DMS 273 (cell line): ENCODE measurements around the gene SCLT1.

ENCODE experiments used
- DNase-seq: peaks from one replicate; lab custom pipeline; 2025; ENCODE audit not compliant: unreplicated experiment; lab: John Stamatoyannopoulos, UW

SCLT1 gene

DNA sequence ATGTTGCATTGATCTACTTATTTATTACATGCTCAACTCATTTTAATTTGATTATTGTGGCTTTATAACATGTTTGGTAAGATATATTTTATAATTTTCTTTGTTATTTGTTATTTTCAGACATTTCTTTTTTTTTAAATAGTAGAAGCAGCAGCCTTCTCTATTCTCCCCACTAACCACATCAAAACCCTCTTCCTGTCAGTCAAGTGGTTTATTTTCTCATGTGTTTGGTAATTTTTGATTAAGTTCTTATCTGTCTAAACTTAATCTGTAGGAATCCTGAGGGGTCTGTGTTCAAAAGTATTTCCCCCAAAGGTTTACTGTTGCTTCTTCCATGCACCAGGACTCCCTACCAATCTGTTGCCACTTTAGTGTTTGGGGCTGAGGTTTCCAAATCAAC lies 131.9 kb downstream of the SCLT1 start:
- DNase-seq = no peak

DNA sequence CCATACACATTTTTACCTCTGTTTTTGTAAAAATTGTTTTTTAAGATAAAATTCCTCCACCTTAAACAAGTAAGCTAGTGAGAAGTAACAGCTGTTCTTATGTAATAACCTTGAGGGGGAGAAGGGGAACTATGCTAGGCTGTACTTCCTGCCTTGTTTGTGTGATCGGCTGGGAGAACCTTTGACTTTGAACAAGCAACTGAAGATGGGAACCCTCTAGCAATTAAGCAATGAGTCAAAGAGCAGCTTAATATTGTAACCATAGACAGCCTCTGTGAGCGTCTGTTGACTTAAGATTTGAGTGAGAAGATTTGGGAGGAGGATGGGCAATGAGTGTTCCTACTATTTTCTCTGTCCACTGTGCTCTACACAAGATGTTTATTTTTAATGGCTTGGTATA lies 135.1 kb downstream of the SCLT1 start:
- no peak for DNase-seq

DNA sequence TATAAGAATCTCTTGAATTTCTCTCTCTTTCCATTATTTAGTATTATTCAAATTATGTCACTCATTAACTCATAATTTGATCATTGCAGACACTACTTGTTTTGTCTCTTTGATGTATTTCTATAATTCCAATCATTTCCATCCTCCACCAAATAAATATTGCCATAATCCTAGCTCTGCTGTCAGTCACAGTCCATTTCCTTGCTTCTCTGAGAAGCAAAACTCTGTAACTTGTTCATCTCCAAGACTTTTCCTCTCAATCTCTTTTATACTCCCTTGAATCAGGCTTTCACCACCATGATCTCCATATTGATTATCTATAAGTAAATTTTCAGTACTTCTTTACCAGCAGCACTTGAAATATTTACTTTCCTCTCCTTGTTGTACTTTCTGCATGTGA lies 135.9 kb downstream of the SCLT1 start:
- no peak for DNase-seq

DNA sequence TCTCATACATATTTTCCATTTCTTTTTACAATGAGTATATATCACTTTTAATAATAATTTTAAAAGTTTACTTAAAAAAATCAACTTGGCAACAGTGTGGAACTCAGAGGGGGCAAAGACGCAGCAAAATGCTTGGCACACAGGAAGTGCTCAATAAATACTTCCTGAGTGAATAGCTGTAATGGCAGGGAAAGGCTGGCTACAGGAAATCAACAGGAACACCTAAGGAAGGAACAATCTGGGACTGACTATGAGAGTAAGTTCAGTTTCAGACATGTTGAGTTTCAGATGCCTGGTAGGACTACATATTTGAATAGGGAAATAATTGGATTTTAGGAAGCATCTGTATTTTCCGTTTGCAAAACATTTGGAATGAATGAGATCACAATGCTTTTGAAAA lies 137.6 kb downstream of the SCLT1 start:
- no peak for DNase-seq

DNA sequence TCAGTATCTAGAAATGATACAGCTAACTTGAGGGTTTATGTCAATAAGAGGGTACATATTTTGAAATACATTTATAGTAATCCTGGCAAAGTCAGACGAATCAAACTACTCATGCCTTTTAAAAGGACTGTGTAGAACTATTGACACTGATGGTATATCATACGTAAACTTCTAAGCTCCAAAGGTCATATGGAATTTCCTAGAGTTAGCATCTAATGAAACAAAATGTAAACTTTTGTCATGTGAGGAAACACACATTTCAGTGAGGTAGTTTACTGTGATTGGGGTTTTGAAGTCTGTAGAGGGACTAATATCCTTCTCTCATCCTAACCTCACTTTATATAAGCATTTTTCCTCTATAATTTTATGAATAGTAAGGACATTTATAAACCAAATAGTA lies 138.4 kb downstream of the SCLT1 start:
- DNase-seq = no peak

DNA sequence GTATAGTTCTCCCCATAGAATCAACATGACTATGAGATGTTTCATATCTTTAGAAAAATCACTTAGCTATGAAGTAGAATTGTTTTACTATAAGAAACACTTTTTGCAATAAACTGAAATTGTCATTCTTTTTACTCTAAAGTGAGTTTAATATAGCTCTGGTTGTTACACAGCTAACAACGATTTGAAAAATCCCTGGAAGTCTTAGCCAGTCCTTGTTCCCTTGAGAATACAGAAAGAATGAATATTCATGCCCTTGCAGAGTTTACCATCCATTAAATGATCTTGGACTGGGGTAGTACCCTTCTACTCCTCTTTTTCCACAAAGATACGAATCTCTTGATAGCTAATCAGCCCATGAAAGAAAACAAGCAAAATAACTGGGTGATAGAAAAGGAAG lies 142.0 kb downstream of the SCLT1 start:
- peak; percentile 0 for DNase-seq

DNA sequence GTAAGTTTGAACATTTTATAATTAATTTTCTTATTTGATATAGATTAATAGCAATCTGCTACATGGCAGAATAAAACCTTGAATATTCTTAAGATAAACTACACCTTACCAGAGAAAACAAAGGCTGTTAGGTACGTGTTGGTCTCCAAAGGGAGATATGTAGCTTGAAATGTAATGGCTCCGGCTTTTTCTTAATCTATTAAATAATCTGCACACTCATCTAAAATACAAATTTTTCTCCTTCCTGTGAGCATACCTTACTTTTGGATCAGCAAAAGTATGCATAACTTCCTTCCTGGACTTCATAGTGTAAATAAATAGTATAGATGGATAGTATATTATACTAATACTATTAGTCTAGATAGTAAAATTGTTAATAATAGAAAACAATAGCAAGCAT lies 142.5 kb downstream of the SCLT1 start:
- no peak for DNase-seq

DNA sequence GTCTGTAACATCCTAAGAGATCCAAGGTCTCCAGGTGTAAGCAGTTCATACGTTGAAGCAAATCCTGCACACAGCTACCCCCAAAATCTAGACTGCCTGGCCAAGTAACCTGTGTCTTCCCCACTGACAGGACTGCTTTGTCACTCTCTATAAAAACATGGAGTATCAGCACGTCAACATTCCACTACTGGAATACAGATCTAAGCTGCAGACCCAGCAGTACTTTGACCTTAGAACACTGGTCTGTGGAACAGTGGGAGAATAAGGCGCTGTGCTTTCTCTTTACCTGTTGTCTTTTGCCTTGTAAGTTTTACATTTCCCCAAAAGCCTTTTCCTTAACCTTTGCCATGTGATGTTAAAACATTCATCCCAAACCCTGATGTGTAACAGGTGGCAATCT lies 146.4 kb downstream of the SCLT1 start:
- no peak for DNase-seq

DNA sequence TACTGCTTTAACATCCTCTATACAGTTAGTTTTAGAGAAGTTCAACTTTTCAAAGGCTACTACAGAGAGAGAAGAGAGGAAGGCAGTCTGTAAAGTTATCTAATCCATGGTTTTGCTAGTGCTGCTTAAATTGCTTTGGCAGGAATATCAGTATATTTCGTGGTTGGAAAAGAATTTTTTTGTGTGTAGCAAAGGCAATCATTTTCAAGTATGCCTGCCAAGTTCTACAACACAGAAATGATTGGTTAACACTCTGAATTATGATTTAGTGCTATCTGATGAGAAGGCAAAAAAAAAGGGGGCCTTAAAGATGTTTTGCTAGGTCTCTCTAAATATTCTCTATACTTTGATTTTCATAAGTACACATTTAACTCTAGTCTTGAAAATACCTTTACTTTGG lies 150.7 kb downstream of the SCLT1 start:
- no peak for DNase-seq

DNA sequence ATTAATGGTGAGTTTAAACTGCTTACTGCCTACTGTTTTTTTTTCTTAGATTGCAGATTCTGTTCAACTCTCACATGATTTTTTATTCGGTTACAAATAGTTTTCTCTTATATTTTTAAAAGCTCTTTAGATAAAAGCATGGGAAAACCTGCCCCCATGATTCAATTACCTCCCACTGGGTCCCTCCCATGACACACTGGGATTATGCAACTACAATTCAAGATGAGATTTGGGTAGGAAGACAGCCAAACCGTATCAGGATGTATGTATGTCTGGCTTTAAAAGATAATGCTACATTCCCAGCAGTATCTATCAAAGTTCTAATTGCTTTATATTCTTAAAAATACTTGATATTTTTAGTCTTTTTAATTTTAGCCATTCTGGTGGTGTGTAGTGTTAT lies 152.4 kb downstream of the SCLT1 start:
- no peak for DNase-seq

DNA sequence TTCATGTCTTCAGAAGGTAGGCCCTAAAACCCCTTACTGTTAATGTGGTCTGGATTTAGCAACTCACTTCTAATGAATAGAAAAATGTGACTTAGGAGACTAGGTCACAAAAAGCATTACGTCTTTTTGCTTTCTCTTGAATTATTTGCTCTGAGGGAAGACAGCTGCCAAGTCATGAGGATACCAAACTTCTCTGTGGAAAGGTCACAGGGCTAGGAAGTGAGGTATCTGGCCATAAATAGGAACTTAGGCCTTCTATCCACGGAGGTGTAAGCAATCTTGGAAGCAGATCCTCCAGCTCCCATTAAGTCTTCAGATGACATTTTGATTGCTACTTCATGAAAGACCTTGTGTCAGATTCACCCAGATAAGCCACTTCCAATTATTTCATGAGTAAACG lies 163.3 kb downstream of the SCLT1 start:
- no peak for DNase-seq

DNA sequence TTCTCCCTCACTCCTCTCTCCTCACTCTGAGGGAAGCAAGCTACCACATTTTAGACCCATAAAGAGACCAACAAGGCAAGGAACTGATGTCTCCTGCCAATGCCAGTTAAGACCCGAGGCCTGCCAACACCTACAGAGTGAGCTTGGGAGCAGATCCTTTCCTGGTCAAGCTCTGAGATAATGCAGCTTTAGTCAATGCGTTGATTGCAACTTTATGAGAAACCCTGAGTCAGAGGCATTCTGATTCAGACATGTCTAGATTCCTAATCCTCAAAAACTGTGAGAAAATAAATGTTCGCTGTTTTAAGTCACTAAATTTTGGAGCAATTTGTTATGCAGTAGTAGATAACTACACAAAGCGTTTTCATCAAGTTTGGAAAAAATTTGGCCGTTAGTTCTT lies 168.4 kb downstream of the SCLT1 start:
- no peak for DNase-seq

DNA sequence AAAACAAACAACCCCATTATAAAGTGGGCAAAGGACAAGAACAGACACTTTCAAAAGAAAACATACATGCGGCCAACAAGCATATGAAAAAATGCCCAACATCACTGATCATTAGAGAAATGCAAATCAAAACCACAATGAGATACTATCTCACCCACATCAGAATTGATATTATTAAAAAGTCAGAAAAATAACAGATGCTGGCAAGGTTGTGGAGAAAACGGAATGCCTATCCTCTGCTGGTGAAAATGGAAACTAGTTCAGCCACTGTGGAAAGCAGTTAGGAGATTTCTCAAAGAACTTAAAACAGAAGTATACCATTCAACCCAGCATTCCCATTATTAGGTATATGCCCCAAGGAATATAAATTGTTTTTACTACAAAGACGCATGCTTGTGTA lies 171.4 kb downstream of the SCLT1 start:
- DNase-seq = no peak

DNA sequence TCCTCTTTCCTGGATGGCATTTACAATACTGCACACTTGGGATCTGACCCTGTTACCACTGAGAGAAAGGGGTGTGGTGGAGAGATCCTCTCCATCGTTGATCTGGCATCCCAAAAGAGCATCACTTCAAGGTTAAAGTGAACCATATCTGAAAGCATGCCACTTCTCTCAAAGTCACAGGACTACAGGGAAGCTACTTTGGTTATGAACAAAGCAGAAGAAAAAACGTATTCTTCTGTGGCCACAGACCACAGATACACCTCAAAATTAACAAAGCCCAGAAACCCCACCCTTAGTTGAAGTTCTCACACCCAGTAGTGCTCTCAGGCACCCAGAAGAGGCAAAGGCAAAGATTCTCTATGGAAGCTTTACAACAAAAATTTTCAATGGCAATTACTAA lies 175.6 kb downstream of the SCLT1 start:
- DNase-seq = no peak

DNA sequence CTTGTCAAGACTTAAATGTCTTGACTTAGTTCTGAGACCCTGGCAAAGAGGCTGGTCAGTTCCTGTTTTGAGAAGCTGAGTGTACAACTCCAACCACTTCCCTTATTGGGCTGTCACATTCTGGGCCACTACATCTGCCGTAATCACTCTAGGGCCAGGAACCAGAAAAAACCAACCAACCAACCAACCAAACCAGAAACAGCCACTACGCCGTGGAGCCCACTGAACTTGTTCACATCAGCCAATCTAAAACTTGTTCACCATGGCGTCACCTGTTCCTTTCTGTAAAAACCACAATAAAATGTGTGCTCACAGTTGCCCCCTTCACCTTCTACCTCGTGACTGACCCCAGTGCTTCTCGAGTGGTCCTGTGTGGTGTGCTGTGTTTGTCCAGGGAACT lies 176.5 kb downstream of the SCLT1 start:
- no peak for DNase-seq

DNA sequence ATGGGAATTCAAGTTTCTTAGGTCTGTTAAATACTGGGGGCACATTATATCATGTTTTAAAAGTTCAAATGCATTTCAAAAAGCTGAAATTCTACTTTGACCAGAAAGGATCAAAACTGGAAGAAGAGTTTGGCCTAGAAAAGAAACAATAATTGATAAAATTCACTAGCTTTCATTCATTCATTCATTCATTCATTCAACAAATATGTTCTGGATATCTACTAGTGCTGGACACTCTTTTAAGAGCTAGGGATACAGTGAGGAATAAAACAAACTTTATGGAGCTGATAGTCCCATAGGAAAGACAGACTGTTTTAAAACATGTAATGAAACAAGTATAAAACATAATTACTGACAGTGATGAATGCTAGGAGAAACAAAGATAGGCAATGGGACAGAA lies 177.8 kb downstream of the SCLT1 start:
- no peak for DNase-seq

DNA sequence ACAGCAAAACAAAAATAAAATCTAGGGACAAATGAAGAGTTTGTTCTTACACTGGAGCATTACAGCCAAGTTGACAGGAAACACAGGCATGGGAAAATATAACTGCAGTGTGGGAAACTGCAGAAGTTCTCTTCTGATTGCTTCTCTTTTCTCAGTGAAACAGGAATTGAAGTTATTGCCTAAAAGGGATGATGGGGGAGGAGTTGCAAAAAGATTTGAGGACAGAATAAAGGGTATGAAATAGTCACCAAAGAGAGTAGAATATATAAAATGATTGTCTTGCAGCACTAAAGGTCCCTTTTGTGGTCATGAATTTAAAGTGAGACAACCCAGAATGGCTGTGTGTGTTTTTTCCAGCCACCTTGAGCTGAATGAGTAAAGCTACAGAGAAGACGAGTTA lies 180.1 kb downstream of the SCLT1 start:
- no peak for DNase-seq

DNA sequence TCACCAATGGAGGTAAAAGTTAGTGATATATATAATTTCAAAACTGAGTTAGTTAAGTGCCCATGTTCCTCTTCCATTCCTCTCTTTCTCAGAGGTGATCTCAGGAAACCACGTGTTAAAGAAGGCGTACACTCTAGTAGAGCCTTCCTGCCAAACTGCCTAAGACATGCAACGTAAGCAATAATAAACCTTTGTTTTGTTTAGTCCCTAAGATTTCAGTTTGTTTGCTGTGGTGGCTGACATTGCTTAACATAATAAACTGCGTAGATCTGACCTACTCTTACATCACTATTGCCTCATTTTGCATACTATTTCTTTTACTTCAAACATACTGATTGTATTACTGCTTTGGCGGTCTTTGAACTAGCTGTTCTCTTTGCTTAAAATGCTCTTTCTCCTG lies 184.6 kb downstream of the SCLT1 start:
- no peak for DNase-seq

DNA sequence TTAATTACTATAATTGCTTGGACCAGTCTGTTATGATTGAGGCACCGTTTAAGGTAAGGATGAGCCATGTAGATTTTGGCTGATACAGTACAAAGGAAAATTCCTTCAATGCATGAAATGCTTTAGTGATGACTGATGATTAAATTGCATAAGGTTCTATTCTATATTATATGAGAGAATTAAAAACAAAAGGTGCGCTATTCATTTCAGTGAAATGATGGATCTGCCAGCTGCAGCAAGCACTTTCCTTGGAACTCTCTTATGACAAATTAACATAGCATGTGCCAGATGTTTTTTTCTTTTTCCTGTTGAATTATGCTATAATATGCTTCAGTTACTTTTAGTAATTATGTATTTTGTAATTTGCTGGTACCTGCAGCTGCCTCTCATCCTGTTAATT lies 185.4 kb downstream of the SCLT1 start:
- no peak for DNase-seq

DNA sequence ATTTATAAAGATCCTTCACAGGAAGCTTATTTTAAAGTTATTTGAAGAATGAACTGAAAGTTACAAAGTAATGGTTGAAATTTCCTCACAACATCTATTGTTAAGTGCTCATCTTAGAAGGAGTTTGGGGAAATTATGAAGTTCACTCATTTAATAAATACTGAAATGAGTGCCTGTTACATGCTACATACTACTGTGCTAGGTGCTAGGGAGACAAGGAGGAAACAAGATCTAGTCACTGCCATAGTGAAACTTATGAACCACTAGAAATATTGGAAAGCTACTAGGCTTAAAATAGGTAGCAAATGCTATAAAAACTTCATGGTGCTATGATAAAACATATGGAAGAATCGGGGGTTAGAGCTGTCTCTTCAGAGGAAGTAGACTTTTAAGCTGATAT lies 186.8 kb downstream of the SCLT1 start:
- DNase-seq = no peak

DNA sequence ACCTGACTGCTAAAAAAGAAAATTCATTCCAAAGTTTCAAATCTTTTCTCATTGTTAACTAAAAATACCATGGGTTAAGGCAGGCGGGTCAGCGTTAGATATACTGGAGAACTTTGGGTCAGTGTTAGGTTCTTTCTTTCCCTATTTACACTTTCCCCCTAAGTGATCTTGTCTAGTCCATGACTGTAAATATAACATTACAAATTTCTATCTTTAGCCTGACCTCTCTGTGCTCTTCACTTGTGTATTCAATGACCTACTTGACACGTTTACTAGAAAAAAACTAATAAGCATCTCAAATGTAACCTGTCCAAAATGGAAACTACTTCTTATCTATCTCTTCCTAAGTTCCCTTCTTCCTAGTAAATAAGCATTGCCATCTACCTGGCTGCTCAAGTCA lies 188.5 kb downstream of the SCLT1 start:
- no peak for DNase-seq

DNA sequence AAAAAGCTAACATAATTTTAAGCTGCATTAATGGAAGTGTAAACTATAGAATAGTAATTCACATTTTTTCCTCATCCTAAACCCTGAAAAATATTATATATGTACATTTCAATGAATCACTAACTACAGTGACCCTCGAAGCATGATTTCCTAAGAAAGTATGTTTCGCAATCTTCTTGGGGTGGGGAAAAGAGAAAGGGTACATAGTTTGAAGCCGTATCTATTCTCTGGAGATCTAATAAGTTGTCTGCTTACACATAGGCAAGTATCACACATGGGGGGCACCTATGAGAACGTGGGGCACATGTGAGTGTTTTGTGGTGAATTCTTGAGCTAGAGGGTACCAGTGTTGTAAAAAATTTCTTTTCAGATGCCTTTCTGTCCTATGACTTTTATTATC lies 212.7 kb downstream of the SCLT1 start:
- DNase-seq = no peak

DNA sequence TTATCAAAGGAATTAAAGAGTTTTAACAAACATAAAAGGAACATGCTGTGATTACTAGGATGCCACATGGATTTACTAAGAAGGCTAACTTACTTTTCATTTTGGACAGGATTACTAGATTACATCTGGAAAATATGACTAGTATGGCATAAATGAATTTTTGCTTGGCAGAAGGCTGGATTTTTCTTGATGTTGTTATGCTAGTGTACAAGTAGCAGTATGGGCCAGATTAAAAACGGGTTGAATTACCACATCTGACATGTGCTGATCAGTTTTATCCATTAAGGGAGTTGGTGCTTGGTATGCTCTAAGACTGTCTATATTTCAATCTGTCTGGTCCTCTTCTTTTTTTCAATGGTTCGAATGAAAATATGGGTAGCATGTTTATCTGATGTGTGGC lies 213.4 kb downstream of the SCLT1 start:
- no peak for DNase-seq

DNA sequence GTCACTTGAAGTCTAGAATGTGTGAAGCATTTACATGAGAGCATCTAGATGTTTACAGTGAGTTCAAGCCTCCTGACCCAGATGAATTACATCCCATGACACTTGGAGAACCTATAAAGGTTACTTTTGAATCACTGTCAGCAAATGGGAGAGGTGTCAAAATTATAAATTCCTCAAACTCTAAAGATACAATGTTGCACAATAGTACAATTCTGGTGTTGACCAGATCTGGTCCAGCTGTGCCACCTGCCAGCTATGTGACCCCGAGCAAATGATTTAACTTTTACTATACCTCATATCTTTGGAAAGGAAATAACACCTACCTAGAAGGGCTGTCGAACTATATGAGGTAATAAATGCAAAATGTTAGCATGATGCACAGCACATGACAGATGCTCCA lies 214.1 kb downstream of the SCLT1 start:
- no peak for DNase-seq
